ENCODE results near the gene NME3. TPM values are rescaled to one million over a fixed set of nuclear protein-coding genes. Genes with fewer than 3 reads are reported as not detected.

The NME3 gene
- total and polyA plus RNA-seq, 10 of the 15 experiments (the other 5 are each of a cell fraction or from before 2014, with no cell fraction given), result 0.61 to 55.5 (median 26.5) TPM

- no peak for TF ChIP-seq BCLAF1 (IDR thresholded peaks at IDR 0.05)
- no peak for TF ChIP-seq FOS (IDR thresholded peaks at IDR 0.05; ENCODE audit: borderline replicate concordance, extremely low read depth, insufficient read length)
- TF ChIP-seq EED (IDR thresholded peaks at IDR 0.05; ENCODE audit: low read depth), result no peak
- peak; percentile 53; the same call in 1 of the 2 replicates for TF ChIP-seq POLR2AphosphoS2 (IDR thresholded peaks at IDR 0.05; ENCODE audit: low read depth, low read length)
- no peak for TF ChIP-seq ZSCAN29 (IDR thresholded peaks at IDR 0.05)
- TF ChIP-seq RELA (IDR thresholded peaks at IDR 0.05; ENCODE audit: borderline replicate concordance, partially characterized antibody), result no peak
- no peak for TF ChIP-seq POU2F2 (IDR thresholded peaks at IDR 0.05; ENCODE audit: borderline replicate concordance, low read depth, low read length)
- no peak for TF ChIP-seq PKNOX1 (IDR thresholded peaks at IDR 0.05)
- no peak for TF ChIP-seq SKIL (IDR thresholded peaks at IDR 0.05; ENCODE audit: low read depth, poor library complexity, severe bottlenecking)
- peak; percentile 60 for TF ChIP-seq CREB1 (IDR thresholded peaks at IDR 0.05; ENCODE audit: low read depth)
- no peak for TF ChIP-seq ZNF24 (IDR thresholded peaks at IDR 0.05)
- TF ChIP-seq RCOR1 (conservative IDR thresholded peaks at IDR 0.05; ENCODE audit: low read depth, low read length), result no peak
- TF ChIP-seq SMAD5 (IDR thresholded peaks at IDR 0.05; ENCODE audit: low read depth), result no peak
- TF ChIP-seq NKRF (conservative IDR thresholded peaks at IDR 0.05), result peak; percentile 78
- peak in 1 of 2 experiments; percentile 29; a peak in 2 of 4 replicates for TF ChIP-seq BHLHE40 (IDR thresholded peaks at IDR 0.05; ENCODE audit: borderline replicate concordance in 1 of 2, low read depth in 2 of 2, low read length in 1 of 2)
- TF ChIP-seq ZNF622 (IDR thresholded peaks at IDR 0.05), result no peak
- no peak for TF ChIP-seq SMAD1 (IDR thresholded peaks at IDR 0.05; ENCODE audit: low read depth, partially characterized antibody)
- no peak for TF ChIP-seq USF1 (IDR thresholded peaks at IDR 0.05; ENCODE audit: borderline replicate concordance, extremely low read length, insufficient read depth, low read depth, low read length)
- TF ChIP-seq HDGF (IDR thresholded peaks at IDR 0.05), result no peak
- no peak for TF ChIP-seq ASH2L (IDR thresholded peaks at IDR 0.05; ENCODE audit: borderline replicate concordance, low read depth)
- peak; percentile 56; the same call in 1 of the 2 replicates for TF ChIP-seq NR2F1 (conservative IDR thresholded peaks at IDR 0.05)
Observed at GRCh38 chr16:1771188-1771863, at the start of gene NME3 (continued).

All from GM12878 (cell line).